ENCODE data around the gene HMCN2. TPM values are rescaled to one million over a fixed set of nuclear protein-coding genes. Genes with fewer than 3 reads are reported as not detected.

The HMCN2 gene
- total and polyA plus RNA-seq, 9 donors = 0.12 to 4.2 (median 0.98) TPM

GRCh38 chr9:130424595-130425454 lies 159.3 kb downstream of the HMCN2 start:
- Histone ChIP-seq H3K4me1 (ENCODE audit: insufficient read depth) (no peaks in the 10 kb centered on the region), H3K27me3 (no peaks in the 10 kb centered on the region), H3K9me3 (no peaks in the 10 kb centered on the region), H3K27ac (no peak overlapping the region), H3K4me3 (no peak overlapping the region), H3K36me3 (no peaks in the 10 kb centered on the region)
- WGBS, 3 donors = 88 to 90% (median 89%) methylated on average over 24 of the region's 24 CpGs
- no peak for DNase-seq
- intact Hi-C loops (cut with DNase I) = no loop called here
- TF ChIP-seq CTCF (IDR thresholded peaks at IDR 0.05) (no peak), EP300 (IDR thresholded peaks at IDR 0.05) (no peak), POLR2A (IDR thresholded peaks at IDR 0.05) (no peak)

GRCh38 chr9:130425741-130426466 lies 160.3 kb downstream of the HMCN2 start:
- intact Hi-C loops (cut with DNase I) = no loop called here
- no peak for TF ChIP-seq POLR2A (IDR thresholded peaks at IDR 0.05)
- TF ChIP-seq CTCF (IDR thresholded peaks at IDR 0.05) = no peak
- no peak for TF ChIP-seq EP300 (IDR thresholded peaks at IDR 0.05)
- Histone ChIP-seq H3K9me3 (no peaks in the 10 kb centered on the region), H3K36me3 (no peaks in the 10 kb centered on the region), H3K27me3 (no peaks in the 10 kb centered on the region), H3K27ac (no peak overlapping the region), H3K4me1 (ENCODE audit: insufficient read depth) (no peaks in the 10 kb centered on the region), H3K4me3 (no peak overlapping the region)
- no peak for DNase-seq
- 78 to 80% (median 79%) methylated on average over 21 of the region's 21 CpGs for WGBS, 3 donors

- H3K27ac ChIP-seq = no peak overlapping the region
- no peaks in the 10 kb centered on the region for H3K9me3 ChIP-seq
- intact Hi-C loops (cut with DNase I) = no loop called here
- H3K27me3 ChIP-seq = no peaks in the 10 kb centered on the region
- H3K36me3 ChIP-seq = no peaks in the 10 kb centered on the region
- DNase-seq = no peak
- TF ChIP-seq CTCF (IDR thresholded peaks at IDR 0.05) = no peak
- TF ChIP-seq EP300 (IDR thresholded peaks at IDR 0.05) = no peak
- TF ChIP-seq POLR2A (IDR thresholded peaks at IDR 0.05) = no peak
- no peak overlapping the region for H3K4me3 ChIP-seq
- H3K4me1 ChIP-seq (ENCODE audit: insufficient read depth) = no peaks in the 10 kb centered on the region
- 77 to 90% (median 85%) methylated on average over 8 of the region's 8 CpGs for WGBS, 3 donors
Observed at GRCh38 chr9:130426467-130426773, 160.9 kb downstream of the HMCN2 start.

GRCh38 chr9:130426883-130427282 lies 161.3 kb downstream of the HMCN2 start:
- TF ChIP-seq EP300 (IDR thresholded peaks at IDR 0.05) = no peak
- TF ChIP-seq CTCF (IDR thresholded peaks at IDR 0.05) = no peak
- TF ChIP-seq POLR2A (IDR thresholded peaks at IDR 0.05) = no peak
- no peaks in the 10 kb centered on the region for H3K4me1 ChIP-seq (ENCODE audit: insufficient read depth)
- intact Hi-C loops (cut with DNase I) = no loop called here
- no peaks in the 10 kb centered on the region for H3K36me3 ChIP-seq
- WGBS, 3 donors = 72 to 80% (median 77%) methylated on average over 10 of the region's 10 CpGs
- no peak for DNase-seq
- H3K9me3 ChIP-seq = no peaks in the 10 kb centered on the region
- no peaks in the 10 kb centered on the region for H3K27me3 ChIP-seq
- no peak overlapping the region for H3K4me3 ChIP-seq
- H3K27ac ChIP-seq = no peak overlapping the region

Data from ovary (tissue), 9 donors.